ENCODE results near the gene CD83. TPM values are rescaled to one million over a fixed set of nuclear protein-coding genes. Genes with fewer than 3 reads are reported as not detected.

CD83 gene
- total RNA-seq, 4 donors from 2014 or later, result 5.4 to 9.0 (median 6.3) TPM

- Histone ChIP-seq H3K9me3 (peaks cover 6% of the 10 kb centered on the region), H3K27ac (no peak overlapping the region), H3K4me3 (no peak overlapping the region), H3K4me1 (no peaks in the 10 kb centered on the region), H3K27me3 (peaks cover 20% of the 10 kb centered on the region), H3K36me3 (no peaks in the 10 kb centered on the region)
- no peak for DNase-seq (ENCODE audit: low spot score in 2 of 2)
- WGBS, result 90% methylated on average over 3 of the region's 3 CpGs
- TF ChIP-seq POLR2AphosphoS5 (IDR thresholded peaks at IDR 0.05) (no peak), CTCF (IDR thresholded peaks at IDR 0.05) (no peak), EP300 (IDR thresholded peaks at IDR 0.05) (no peak)
Observed at GRCh38 chr6:14102383-14102782, 15.2 kb upstream of the CD83 start.

- Histone ChIP-seq H3K27me3 (peaks cover 24% of the 10 kb centered on the region), H3K27ac (no peak overlapping the region), H3K4me3 (no peak overlapping the region), H3K36me3 (no peaks in the 10 kb centered on the region), H3K4me1 (peaks cover 5% of the 10 kb centered on the region), H3K9me3 (peaks cover 6% of the 10 kb centered on the region)
- no peak for DNase-seq (ENCODE audit: low spot score in 2 of 2)
- TF ChIP-seq POLR2AphosphoS5 (IDR thresholded peaks at IDR 0.05), result no peak
- TF ChIP-seq CTCF (IDR thresholded peaks at IDR 0.05), result no peak
- 67% methylated on average over 1 of the region's 1 CpG for WGBS
Observed at GRCh38 chr6:14105547-14105946, 12.0 kb upstream of the CD83 start.

- TF ChIP-seq CTCF (IDR thresholded peaks at IDR 0.05) (no peak), POLR2A (IDR thresholded peaks at IDR 0.05) (no peak), EP300 (IDR thresholded peaks at IDR 0.05) (no peak), POLR2AphosphoS5 (IDR thresholded peaks at IDR 0.05) (no peak)
- no peaks in the 10 kb centered on the region for H3K36me3 ChIP-seq
- H3K4me1 ChIP-seq, result peaks cover 5% of the 10 kb centered on the region
- H3K27me3 ChIP-seq, result peaks cover 24% of the 10 kb centered on the region
- no peak for DNase-seq (ENCODE audit: low spot score in 2 of 2)
- peaks cover 6% of the 10 kb centered on the region for H3K9me3 ChIP-seq
- no peak overlapping the region for H3K4me3 ChIP-seq
- no peak overlapping the region for H3K27ac ChIP-seq
Observed at GRCh38 chr6:14107000-14107399, 10.6 kb upstream of the CD83 start.

GRCh38 chr6:14107711-14108494 lies 9.7 kb upstream of the CD83 start:
- Histone ChIP-seq H3K27me3 (peaks cover 19% of the 10 kb centered on the region), H3K27ac (no peak overlapping the region)
- no peak for DNase-seq (ENCODE audit: low spot score in 2 of 2)

More at GRCh38 chr6:14107711-14108494, 9.7 kb upstream of the CD83 start:
- 86% methylated on average over 5 of the region's 5 CpGs for WGBS
- no peak for TF ChIP-seq CTCF (IDR thresholded peaks at IDR 0.05)
- no peak for TF ChIP-seq EP300 (IDR thresholded peaks at IDR 0.05)
- no peak for TF ChIP-seq POLR2A (IDR thresholded peaks at IDR 0.05)
- no peak for TF ChIP-seq POLR2AphosphoS5 (IDR thresholded peaks at IDR 0.05)
- Histone ChIP-seq H3K9me3 (peaks cover 6% of the 10 kb centered on the region), H3K36me3 (no peaks in the 10 kb centered on the region), H3K4me3 (no peak overlapping the region), H3K4me1 (peaks cover 5% of the 10 kb centered on the region)
